H1 (cell line): Measurements from ENCODE around the gene SMARCD2. TPM values are rescaled to one million over a fixed set of nuclear protein-coding genes. Genes with fewer than 3 reads are reported as not detected.
"Not testable (repeated sequence)": the region's sequence is repeated elsewhere in the genome, so short reads cannot be mapped to it uniquely, and the experiment has no call there.

ENCODE experiments used
- CTCF ChIA-PET: fragments of 300-600 bp; sonication (Branson Sonifier 250); formaldehyde crosslinking; loops from one replicate; lab custom pipeline; 2021; ENCODE audit not compliant: partially characterized antibody; lab: Charles Lee
- POLR2A ChIA-PET: fragments of 300-600 bp; sonication (Branson Sonifier 250); formaldehyde crosslinking; loops from one replicate; lab custom pipeline; 2021; ENCODE audit warnings: inconsistent platforms; ENCODE audit not compliant: partially characterized antibody; lab: Charles Lee
- DNase-seq, 2 experiments: peaks; one replicate each; pipeline versions ENCODE4 v3.0.0 to v3.0.0-alpha.2; 2010 to 2022; ENCODE audit warnings: low spot score in 2 of 2, low read depth in 1 of 2, mixed read lengths in 1 of 2
- FAIRE-seq: peaks from 2 replicates; lab custom pipeline; 2011; peaks lifted over from hg19 to GRCh38; lab: Jason Lieb, UNC
- H2AFZ ChIP-seq: 2 replicates; pipeline ENCODE4 v1.8.1; 2012; ENCODE audit warnings: low read length, inconsistent platforms
- H2AK5ac ChIP-seq: 2 replicates; pipeline ENCODE4 v1.6.1; 2013; ENCODE audit warnings: low read depth, low read length
- H2BK120ac ChIP-seq: replicated peaks from 2 replicates; pipeline ENCODE3; 2013; ENCODE audit warnings: low read depth, low read length, inconsistent platforms
- H2BK12ac ChIP-seq: 2 replicates; pipeline ENCODE4 v1.6.1; 2013; ENCODE audit warnings: low read depth, low read length
- H2BK15ac ChIP-seq: 2 replicates; pipeline ENCODE4 v1.6.1; 2013; ENCODE audit warnings: low read length
- H2BK20ac ChIP-seq: 2 replicates; pipeline ENCODE4 v1.6.1; 2013; ENCODE audit warnings: low read length
- H2BK5ac ChIP-seq: 2 replicates; pipeline ENCODE4 v1.6.1; 2013; ENCODE audit warnings: low read depth, low read length
- H3K14ac ChIP-seq: 2 replicates; pipeline ENCODE4 v1.6.1; 2013; ENCODE audit warnings: inconsistent platforms; ENCODE audit not compliant: insufficient read length
- H3K18ac ChIP-seq: 2 replicates; pipeline ENCODE4 v1.6.1; 2013; ENCODE audit warnings: low read length; ENCODE audit errors: extremely low read depth
- H3K23ac ChIP-seq: 2 replicates; pipeline ENCODE4 v1.6.1; 2013; ENCODE audit warnings: inconsistent platforms; ENCODE audit not compliant: insufficient read length
- H3K23me2 ChIP-seq: 2 replicates; pipeline ENCODE4 v1.6.1; 2013; ENCODE audit warnings: low read depth, low read length
- H3K27ac ChIP-seq: 2 replicates; pipeline ENCODE4 v1.6.1; 2011; ENCODE audit warnings: low read depth, low read length, inconsistent platforms
- H3K27me3 ChIP-seq, 4 experiments: replicated peaks in 1 of 4; 1 replicate in 1 of 4; 2 replicates in 3 of 4; pipeline versions ENCODE4 v1.6.1 to v1.8.1; 2011 to 2013; ENCODE audit warnings: low read length in 3 of 4, mild to moderate bottlenecking in 3 of 4, inconsistent platforms in 2 of 4, mixed read lengths in 2 of 4, moderate library complexity in 1 of 4; ENCODE audit not compliant: control insufficient read depth in 3 of 4, insufficient read depth in 3 of 4; ENCODE audit errors: extremely low read depth in 1 of 4
- H3K36me3 ChIP-seq, 4 experiments: 2 replicates each; pipeline versions ENCODE4 v1.6.1 to v1.8.1; 2011 to 2013; ENCODE audit warnings: mild to moderate bottlenecking in 4 of 4, low read length in 3 of 4, moderate library complexity in 2 of 4, control low read depth in 1 of 4, inconsistent platforms in 1 of 4; ENCODE audit not compliant: insufficient read depth in 4 of 4, control insufficient read depth in 2 of 4
- H3K4ac ChIP-seq: replicated peaks from 2 replicates; pipeline ENCODE3; 2013; ENCODE audit warnings: low read length, low read depth, mixed read lengths, inconsistent platforms; ENCODE audit not compliant: insufficient read length
- H3K4me1 ChIP-seq, 4 experiments: replicated peaks in 1 of 4; 1 replicate in 1 of 4; 2 replicates in 3 of 4; pipeline versions ENCODE4 v1.6.1 to v1.8.1; 2011 to 2013; ENCODE audit warnings: low read length in 3 of 4, inconsistent platforms in 2 of 4, mixed read lengths in 1 of 4; ENCODE audit not compliant: insufficient read depth in 4 of 4, control insufficient read depth in 3 of 4
- H3K4me2 ChIP-seq, 2 experiments: 2 replicates each; pipeline versions ENCODE4 v1.6.1 to v1.8.1; 2011 to 2013; ENCODE audit warnings: low read depth in 2 of 2, low read length in 2 of 2, control low read depth in 1 of 2, inconsistent platforms in 1 of 2, mild to moderate bottlenecking in 1 of 2; ENCODE audit not compliant: insufficient read depth in 1 of 2
- H3K4me3 ChIP-seq, 4 experiments: fragments of 200-600, 300-600 bp in 1 of 4; sonication (generic), shearing (Covaris generic), sonication (Bioruptor Twin) in 1 of 4; 2 replicates each; pipeline versions ENCODE4 v1.5.1 to v1.8.1; 2011 to 2016; ENCODE audit warnings: low read length in 4 of 4, low read depth in 3 of 4, control low read depth in 2 of 4, inconsistent platforms in 2 of 4, mild to moderate bottlenecking in 2 of 4, mixed read lengths in 1 of 4, moderate library complexity in 1 of 4; ENCODE audit not compliant: insufficient read depth in 2 of 4; ENCODE audit errors: extremely low read depth in 1 of 4
- H3K56ac ChIP-seq: replicated peaks from 2 replicates; pipeline ENCODE3; 2013; ENCODE audit warnings: low read depth, mild to moderate bottlenecking, mixed read lengths, low read length, inconsistent platforms; ENCODE audit not compliant: insufficient read length
- H3K79me1 ChIP-seq: 2 replicates; pipeline ENCODE4 v1.6.1; 2013; ENCODE audit warnings: low read depth, low read length, control low read depth
- H3K79me2 ChIP-seq, 2 experiments: 2 replicates each; pipeline versions ENCODE4 v1.6.1 to v1.8.1; 2012 to 2013; ENCODE audit warnings: low read length in 2 of 2, mild to moderate bottlenecking in 2 of 2, inconsistent platforms in 1 of 2; ENCODE audit not compliant: insufficient read depth in 2 of 2, control insufficient read depth in 1 of 2
- H3K9ac ChIP-seq, 4 experiments: replicated peaks in 1 of 4; 1 replicate in 1 of 4; 2 replicates in 3 of 4; pipeline versions ENCODE4 v1.6.1 to v1.8.1; 2011 to 2013; ENCODE audit warnings: low read depth in 3 of 4, low read length in 3 of 4, control low read depth in 2 of 4, mild to moderate bottlenecking in 2 of 4, moderate library complexity in 2 of 4, inconsistent platforms in 1 of 4; ENCODE audit errors: extremely low read depth in 1 of 4
- H3K9me3 ChIP-seq, 2 experiments: 2 replicates each; pipeline versions ENCODE4 v1.6.1 to v1.8.1; 2012 to 2013; ENCODE audit warnings: mild to moderate bottlenecking in 2 of 2, moderate library complexity in 2 of 2, control low read depth in 1 of 2, inconsistent platforms in 1 of 2, low read depth in 1 of 2, low read length in 1 of 2, mixed read lengths in 1 of 2; ENCODE audit not compliant: insufficient read depth in 2 of 2
- H4K20me1 ChIP-seq, 2 experiments: replicated peaks in 1 of 2; 2 replicates each; pipeline versions ENCODE3 to v1.8.1; 2011 to 2013; ENCODE audit warnings: inconsistent platforms in 2 of 2, low read length in 2 of 2, mild to moderate bottlenecking in 1 of 2; ENCODE audit not compliant: insufficient read depth in 2 of 2, control insufficient read depth in 1 of 2
- H4K5ac ChIP-seq: 2 replicates; pipeline ENCODE4 v1.6.1; 2013; ENCODE audit warnings: low read length, low read depth, mixed read lengths, inconsistent platforms; ENCODE audit not compliant: insufficient read length
- H4K8ac ChIP-seq: 2 replicates; pipeline ENCODE4 v1.8.0; 2013; ENCODE audit warnings: mild to moderate bottlenecking, moderate library complexity, low read length, inconsistent platforms; ENCODE audit not compliant: insufficient read depth; ENCODE audit errors: extremely low read depth
- H4K91ac ChIP-seq: replicated peaks from 2 replicates; pipeline ENCODE3; 2013; ENCODE audit warnings: low read length, mixed read lengths, inconsistent platforms; ENCODE audit not compliant: insufficient read length
- WGBS, 2 experiments: shearing (Covaris generic) in 1 of 2; methylation state at CpG; one replicate each; pipeline versions ENCODE4 v1.1.6 to v1.1.7; 2013 to 2015; ENCODE audit warnings: low lambda C conversion rate in 2 of 2, mixed read lengths in 2 of 2, inconsistent platforms in 1 of 2, low coverage in 1 of 2, missing lambda C conversion rate in 1 of 2; ENCODE audit not compliant: insufficient replicate concordance in 2 of 2, insufficient coverage in 1 of 2, insufficient read length in 1 of 2; ENCODE audit errors: extremely low coverage in 1 of 2, missing lambda C conversion rate in 1 of 2; 5-methylcytosine and 5-hydroxymethylcytosine counted together
- polyA plus RNA-seq, 7 experiments: library from polyadenylated mRNA; depleted of rRNA in 3 of 7; stranded (reverse) in 5 of 7; unstranded in 2 of 7; fragments of >200 nt in 5 of 7; fragments of 200-250 nt in 2 of 7; gene quantifications; 1 replicate in 5 of 7; 2 replicates in 1 of 7; 4 replicates in 1 of 7; pipeline versions ENCODE4 v1.2.1 to v1.2.3, GENCODE V29; 2011 to 2013; ENCODE audit warnings: missing spikeins in 2 of 7, mixed read lengths in 2 of 7
- total RNA-seq: library from RNA; stranded (reverse); fragmentation: NEBNext Ultra II Directional; extraction: Animal tissue kit (Norgen Biotek cat#: 25700); gene quantifications from 2 replicates; pipeline ENCODE4 v1.2.1, GENCODE V29; 2021

SMARCD2 gene
- total and polyA plus RNA-seq, 2 of the 8 experiments (the other 6 are each of a cell fraction or from before 2014, with no cell fraction given): 90.0 to 92.2 TPM

DNA sequence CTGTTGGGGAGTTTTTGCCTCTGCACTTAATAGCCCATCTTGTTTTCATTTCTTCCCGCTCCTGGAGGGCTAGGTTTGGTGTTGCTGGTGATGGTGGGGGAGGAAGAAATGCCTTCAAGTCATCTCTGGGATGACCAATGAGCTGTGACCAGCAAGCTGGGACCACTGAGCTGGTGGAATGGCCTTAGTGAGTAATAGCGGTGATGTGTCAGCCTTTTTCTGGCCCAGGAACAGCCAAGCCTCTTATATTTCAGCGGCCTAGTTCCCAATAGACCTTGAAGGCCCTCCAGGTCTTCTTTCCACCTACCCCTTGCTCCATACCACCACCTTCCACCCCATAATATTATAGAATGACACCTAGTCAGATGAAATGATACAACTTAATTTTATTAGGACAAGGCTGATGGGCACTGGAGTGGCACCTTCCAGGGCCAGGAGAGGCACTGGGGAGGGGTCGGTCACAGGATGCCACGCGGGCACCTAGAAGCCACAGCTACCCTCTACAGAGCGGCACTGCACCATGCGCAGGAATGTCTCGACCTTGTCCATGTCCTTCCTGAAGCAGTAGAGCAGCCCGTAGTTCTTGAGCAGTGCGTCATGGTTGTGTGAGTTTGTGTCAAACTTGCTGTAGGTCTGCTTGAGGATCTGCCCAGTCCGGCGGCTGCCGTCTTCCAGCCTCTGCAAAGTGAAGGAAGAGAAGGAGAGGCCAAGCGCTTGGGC lies 29.3 kb upstream of the SMARCD2 start:
- H3K4me3 ChIP-seq, H3K4me2 ChIP-seq, H3K79me1 ChIP-seq, H2BK20ac ChIP-seq, H2BK120ac ChIP-seq, POLR2A ChIA-PET, H4K8ac ChIP-seq, H3K9ac ChIP-seq, H3K27ac ChIP-seq, H4K91ac ChIP-seq, H3K27me3 ChIP-seq, H4K20me1 ChIP-seq, H3K56ac ChIP-seq, H3K18ac ChIP-seq, H3K79me2 ChIP-seq, H3K4me1 ChIP-seq, H3K36me3 ChIP-seq, DNase-seq, H3K23me2 ChIP-seq, H3K9me3 ChIP-seq, H2BK12ac ChIP-seq, FAIRE-seq, H4K5ac ChIP-seq, H3K4ac ChIP-seq, H2BK5ac ChIP-seq, H2AK5ac ChIP-seq, H3K14ac ChIP-seq, H2BK15ac ChIP-seq, H3K23ac ChIP-seq, H2AFZ ChIP-seq: not testable (repeated sequence)
- CTCF ChIA-PET: interaction anchor here (3.8 kb wide), 1 partner anchor 12 kb away, joined by 24 read pairs; no protein-coding TSS in a partner anchor
- 92% methylated on average over 11 of the region's 15 CpGs; no CpG with 5 or more reads in 1 of the 2 experiments for WGBS, 2 experiments

- H4K5ac ChIP-seq, H3K79me2 ChIP-seq, H2AFZ ChIP-seq, H3K56ac ChIP-seq, H3K18ac ChIP-seq, H3K23me2 ChIP-seq, H3K27ac ChIP-seq, H3K4ac ChIP-seq, H3K14ac ChIP-seq, FAIRE-seq, H4K91ac ChIP-seq, H4K20me1 ChIP-seq, H3K9me3 ChIP-seq, H3K9ac ChIP-seq, DNase-seq, H3K36me3 ChIP-seq, H2BK15ac ChIP-seq, H2AK5ac ChIP-seq, H2BK12ac ChIP-seq, H2BK120ac ChIP-seq, H3K4me1 ChIP-seq, H3K4me3 ChIP-seq, H3K27me3 ChIP-seq, H2BK20ac ChIP-seq, H3K23ac ChIP-seq, H3K79me1 ChIP-seq, H4K8ac ChIP-seq, H2BK5ac ChIP-seq, H3K4me2 ChIP-seq: not testable (repeated sequence)
- ChIA-PET POLR2A (interaction anchor here (0.8 kb wide), 1 partner anchor 11 kb away, joined by 3 read pairs; no protein-coding TSS in a partner anchor), CTCF (interaction anchor here (0.7 to 8.0 kb wide), 9 partner anchors 9 to 156 kb away, joined by 3 to 66 read pairs (median 4); partner anchors contain the start of gene GH2)
- WGBS, 2 experiments: 88% methylated on average over 4 of the region's 4 CpGs; no CpG with 5 or more reads in 1 of the 2 experiments
Observed at GRCh38 chr17:63870292-63870665, 27.8 kb upstream of the SMARCD2 start.
